IMR-90 (cell line): ENCODE data around the gene DHRS12. TPM values are rescaled to one million over a fixed set of nuclear protein-coding genes. Genes with fewer than 3 reads are reported as not detected.

Experiments used
- ATAC-seq: fragments of 200-7000 bp; cut with Tn5 transposase; 2 replicates; pipeline ENCODE4 v1.9.1; 2020; ENCODE audit warnings: low read depth, mild to moderate bottlenecking, moderate library complexity
- BruUV-seq: library from RNA; stranded (reverse); fragments of 400-500 nt; replicated peaks from 2 replicates; lab custom pipeline; 2021; lab: Mats Ljungman, UMichigan
- CTCF ChIA-PET: fragments of 300-600 bp; formaldehyde crosslinking; extraction: SDS; loops from one replicate; lab custom pipeline; 2021; ENCODE audit warnings: antibody characterized with exemption; lab: Yijun Ruan, JAX
- POLR2A ChIA-PET: fragments of 300-600 bp; sonication (Branson Sonifier 250); formaldehyde crosslinking; loops from one replicate; lab custom pipeline; 2022; ENCODE audit warnings: antibody characterized with exemption; ENCODE audit not compliant: unreplicated experiment; lab: Charles Lee
- DNase-seq: peaks from one replicate; pipeline ENCODE4 v3.0.0; 2013
- H2AFZ ChIP-seq: replicated peaks from 2 replicates; pipeline ENCODE3; 2013; ENCODE audit warnings: low read length, mild to moderate bottlenecking; ENCODE audit not compliant: poor library complexity
- H2AK5ac ChIP-seq: 2 replicates; pipeline ENCODE4 v1.6.1; 2013; ENCODE audit warnings: low read depth, low read length, inconsistent platforms
- H2AK9ac ChIP-seq: replicated peaks from 2 replicates; pipeline ENCODE3; 2013; ENCODE audit warnings: mild to moderate bottlenecking, low read depth, low read length, moderate library complexity; ENCODE audit not compliant: poor library complexity
- H2BK120ac ChIP-seq: 2 replicates; pipeline ENCODE4 v1.6.1; 2013; ENCODE audit warnings: low read depth, low read length, inconsistent platforms
- H2BK15ac ChIP-seq: 3 replicates; pipeline ENCODE4 v1.6.1; 2013; ENCODE audit warnings: low read depth, low read length, inconsistent platforms
- H2BK20ac ChIP-seq: 2 replicates; pipeline ENCODE4 v1.6.1; 2013; ENCODE audit warnings: low read depth, mild to moderate bottlenecking, inconsistent platforms, low read length, moderate library complexity
- H2BK5ac ChIP-seq: 2 replicates; pipeline ENCODE4 v1.6.1; 2013; ENCODE audit warnings: mild to moderate bottlenecking, low read depth, low read length, inconsistent platforms; ENCODE audit not compliant: poor library complexity, severe bottlenecking
- H3K14ac ChIP-seq: replicated peaks from 2 replicates; pipeline ENCODE4 v1.6.1; 2013; ENCODE audit warnings: low read depth, low read length, inconsistent platforms
- H3K18ac ChIP-seq: 2 replicates; pipeline ENCODE4 v1.6.1; 2013; ENCODE audit warnings: low read depth, low read length, control low read depth
- H3K23ac ChIP-seq: 2 replicates; pipeline ENCODE4 v1.6.1; 2013; ENCODE audit warnings: low read depth, low read length, inconsistent platforms
- H3K27ac ChIP-seq: 2 replicates; pipeline ENCODE4 v1.5.1; 2013; ENCODE audit warnings: mild to moderate bottlenecking, control low read depth, low read length; ENCODE audit not compliant: insufficient read depth
- H3K27me3 ChIP-seq: 2 replicates; pipeline ENCODE4 v1.6.1; 2013; ENCODE audit warnings: low read length; ENCODE audit not compliant: control insufficient read depth, insufficient read depth
- H3K36me3 ChIP-seq: 2 replicates; pipeline ENCODE4 v1.6.1; 2013; ENCODE audit warnings: low read length, mixed read lengths; ENCODE audit not compliant: control insufficient read depth, insufficient read depth
- H3K4ac ChIP-seq: 2 replicates; pipeline ENCODE4 v1.6.1; 2013; ENCODE audit warnings: low read depth, low read length, inconsistent platforms
- H3K4me1 ChIP-seq: 2 replicates; pipeline ENCODE4 v1.6.1; 2013; ENCODE audit warnings: low read length, mixed read lengths; ENCODE audit not compliant: control insufficient read depth, insufficient read depth
- H3K4me2 ChIP-seq: 2 replicates; pipeline ENCODE4 v1.6.1; 2013; ENCODE audit warnings: low read depth, mild to moderate bottlenecking, control low read depth, low read length, moderate library complexity
- H3K4me3 ChIP-seq: 2 replicates; pipeline ENCODE4 v1.5.1; 2013; ENCODE audit warnings: low read depth, mild to moderate bottlenecking, control low read depth, low read length, moderate library complexity; ENCODE audit not compliant: insufficient read depth
- H3K56ac ChIP-seq: 2 replicates; pipeline ENCODE4 v1.6.1; 2013; ENCODE audit warnings: low read length, inconsistent platforms; ENCODE audit not compliant: insufficient read depth; ENCODE audit errors: extremely low read depth
- H3K79me1 ChIP-seq, 2 experiments: 2 replicates each; pipeline ENCODE4 v1.6.1; 2013; ENCODE audit warnings: low read length in 2 of 2, inconsistent platforms in 1 of 2, low read depth in 1 of 2
- H3K9ac ChIP-seq: 2 replicates; pipeline ENCODE4 v1.6.1; 2013; ENCODE audit warnings: low read depth, low read length, control low read depth
- H3K9me1 ChIP-seq: 2 replicates; pipeline ENCODE4 v1.6.1; 2013; ENCODE audit warnings: low read length, inconsistent platforms; ENCODE audit not compliant: insufficient read depth
- H3K9me3 ChIP-seq: 2 replicates; pipeline ENCODE4 v1.6.1; 2013; ENCODE audit warnings: low read length; ENCODE audit not compliant: control insufficient read depth, insufficient read depth
- H4K20me1 ChIP-seq: 2 replicates; pipeline ENCODE4 v1.6.1; 2013; ENCODE audit warnings: low read length, inconsistent platforms; ENCODE audit not compliant: insufficient read depth
- H4K5ac ChIP-seq: 2 replicates; pipeline ENCODE4 v1.6.1; 2013; ENCODE audit warnings: mild to moderate bottlenecking, low read depth, low read length, control low read depth
- H4K8ac ChIP-seq, 2 experiments: 2 replicates each; pipeline ENCODE4 v1.6.1; 2013; ENCODE audit warnings: low read depth in 2 of 2, low read length in 2 of 2, control low read depth in 1 of 2, inconsistent platforms in 1 of 2
- H4K91ac ChIP-seq: 2 replicates; pipeline ENCODE4 v1.6.1; 2013; ENCODE audit warnings: low read depth, low read length, inconsistent platforms; ENCODE audit not compliant: insufficient read depth
- RAD21 ChIP-seq: IDR thresholded peaks from 2 replicates; pipeline ENCODE4 v1.6.1; 2012; ENCODE audit warnings: low read length, improper control_type of control experiment
- WGBS, 2 experiments: methylation state at CpG; one replicate each; pipeline versions ENCODE4 v1.1.5 to v1.1.7; 2013; ENCODE audit warnings: missing lambda C conversion rate in 2 of 2; ENCODE audit not compliant: insufficient read length in 1 of 2; ENCODE audit errors: extremely low coverage in 2 of 2; 5-methylcytosine and 5-hydroxymethylcytosine counted together
- dilution Hi-C: fragments of 300-500 bp; cut with HindIII; formaldehyde crosslinking; loops from one replicate; pipeline ENCODE4 v1.14.3; 2018; ENCODE audit warnings: low sequenced_read_pairs; ENCODE audit not compliant: unreplicated experiment
- in situ Hi-C: fragments of 300-500 bp; cut with MboI; formaldehyde crosslinking; loops from 3 replicates; pipeline ENCODE4 v1.14.3; 2019; ENCODE audit warnings: low sequenced_read_pairs, inconsistent platforms, mixed read lengths
- intact Hi-C: fragments of 100-400 bp; cut with micrococcal nuclease; formaldehyde crosslinking; loops from 2 replicates; pipeline ENCODE4 v1.10.0; 2022
- polyA plus RNA-seq, 3 experiments: library from polyadenylated mRNA; depleted of rRNA; stranded (reverse); fragments of >200 nt; gene quantifications; 2 replicates each; pipeline ENCODE4 v1.2.3, GENCODE V29; 2012; ENCODE audit warnings: low replicate concordance in 1 of 3
- total RNA-seq: library from RNA; depleted of rRNA; stranded (reverse); fragments of >200 nt; gene quantifications from 2 replicates; pipeline ENCODE4 v1.2.3, GENCODE V29; 2012
- TF ChIP-seq, protein P1 (sequence below): fragments of 150-350 bp; IDR thresholded peaks from 2 replicates; pipeline ENCODE4 v1.6.1; 2017; ENCODE audit warnings: mild to moderate bottlenecking, antibody characterized with exemption, low read length, low read depth

DHRS12 gene
- total and polyA plus RNA-seq, 2 of the 4 experiments (the other 2 are of a cell fraction): 1.3 to 1.6 TPM

- Histone ChIP-seq H2BK120ac (no peak overlapping the region), H3K9me3 (no peaks in the 10 kb centered on the region), H3K14ac (no peak overlapping the region), H4K5ac (no peak overlapping the region), H3K4me3 (no peak overlapping the region), H3K18ac (no peak overlapping the region), H2AK9ac (no peak overlapping the region), H2BK20ac (0 out of 2 replicates have a peak overlapping the region, but pooled peaks have one; percentile 5), H3K79me1 (peaks cover 21 to 45% of the 10 kb centered on the region in 2 experiments), H3K23ac (no peak overlapping the region; the same call in 1 of the 2 replicates), H3K9me1 (peaks cover 20% of the 10 kb centered on the region; the same call in 1 of the 2 replicates), H3K27ac (no peak overlapping the region), H3K56ac (no peak overlapping the region), H4K91ac (no peak overlapping the region), H2BK15ac (no peak overlapping the region), H3K4me2 (no peak overlapping the region), H2BK5ac (no peak overlapping the region), H3K36me3 (peaks cover 8% of the 10 kb centered on the region), H2AFZ (no peak overlapping the region), H3K4me1 (peaks cover 6% of the 10 kb centered on the region), H3K9ac (no peak overlapping the region), H3K27me3 (no peaks in the 10 kb centered on the region), H4K8ac (no peak overlapping the region), H3K4ac (no peak overlapping the region), H2AK5ac (0 out of 2 replicates have a peak overlapping the region, but pooled peaks have one; percentile 24), H4K20me1 (0 out of 2 replicates have a peak, but pooled peaks cover 4% of the 10 kb centered on the region)
- intact Hi-C loops: no loop called here
- ChIA-PET POLR2A (interaction anchor here (0.6 to 1.3 kb wide), 2 partner anchors 286 to 468 kb away, joined by 3 read pairs; no protein-coding TSS in a partner anchor), CTCF (no interaction called here)
- no peak for TF ChIP-seq RAD21
- TF ChIP-seq, protein P1, sequence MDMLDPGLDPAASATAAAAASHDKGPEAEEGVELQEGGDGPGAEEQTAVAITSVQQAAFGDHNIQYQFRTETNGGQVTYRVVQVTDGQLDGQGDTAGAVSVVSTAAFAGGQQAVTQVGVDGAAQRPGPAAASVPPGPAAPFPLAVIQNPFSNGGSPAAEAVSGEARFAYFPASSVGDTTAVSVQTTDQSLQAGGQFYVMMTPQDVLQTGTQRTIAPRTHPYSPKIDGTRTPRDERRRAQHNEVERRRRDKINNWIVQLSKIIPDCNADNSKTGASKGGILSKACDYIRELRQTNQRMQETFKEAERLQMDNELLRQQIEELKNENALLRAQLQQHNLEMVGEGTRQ: no peak
- ATAC-seq (no peak), DNase-seq (no peak)
- dilution Hi-C loops: no loop called here
- BruUV-seq: no TSS peak
- 100% methylated on average over 1 of the region's 6 CpGs; no CpG with 5 or more reads in 1 of the 2 experiments for WGBS, 2 experiments
- in situ Hi-C loops: loop anchor here (10.0 kb wide), 1 partner anchor 294 kb away; no protein-coding TSS in a partner anchor
Measured at GRCh38 chr13:51739027-51739764, 64.8 kb downstream of the DHRS12 start.
